Right ventricle myocardium superior (tissue), 1 donor: ENCODE measurements around the gene TMEM253. TPM values are rescaled to one million over a fixed set of nuclear protein-coding genes. Genes with fewer than 3 reads are reported as not detected.

Experiments
- ATAC-seq: fragments of 200-7000 bp; cut with Tn5 transposase; one replicate; pipeline ENCODE4 v1.9.1; 2020; ENCODE audit warnings: mild to moderate bottlenecking; ENCODE audit not compliant: poor library complexity
- DNase-seq: peaks from one replicate; pipeline ENCODE4 v3.0.0-alpha.2; 2020
- intact Hi-C: fragments of 100-400 bp; cut with DNase I; formaldehyde crosslinking; loops from one replicate; pipeline ENCODE4 v1.11.2; 2022
- total RNA-seq: library from RNA; stranded (reverse); fragmentation: NEBNext Ultra II Directional; extraction: Animal tissue kit (Norgen Biotek cat#: 25700); gene quantifications from one replicate; pipeline ENCODE4 v1.2.1, GENCODE V29; 2021
- donor health status: DM: no; HTN: yes; CAD: no; lungs with severe emphysema.

TMEM253 gene
- total RNA-seq, 1 donor from 2014 or later: 0.43 TPM

GRCh38 chr14:21087294-21088091, 13.4 kb upstream of the TMEM253 start:
- DNase-seq (peak; percentile 61), ATAC-seq (peak; percentile 9)
- intact Hi-C loops: no loop called here

- intact Hi-C loops: no loop called here
Observed at GRCh38 chr14:21088687-21089086, 12.2 kb upstream of the TMEM253 start.

GRCh38 chr14:21089271-21089670, 11.6 kb upstream of the TMEM253 start:
- intact Hi-C loops: no loop called here
- no peak for ATAC-seq
- DNase-seq: no peak

More at GRCh38 chr14:21088687-21089086, 12.2 kb upstream of the TMEM253 start:
- ATAC-seq (no peak), DNase-seq (no peak)

- DNase-seq (no peak), ATAC-seq (no peak)
- intact Hi-C loops: no loop called here
Observed at GRCh38 chr14:21089877-21090193, 11.0 kb upstream of the TMEM253 start.

- ATAC-seq (peak; percentile 3), DNase-seq (peak; percentile 70)
- intact Hi-C loops: no loop called here
Observed at GRCh38 chr14:21090194-21090939, 10.5 kb upstream of the TMEM253 start.

GRCh38 chr14:21090940-21091663, 9.8 kb upstream of the TMEM253 start:
- ATAC-seq (no peak), DNase-seq (no peak)
- intact Hi-C loops: no loop called here

- no peak for DNase-seq
Observed at GRCh38 chr14:21091821-21092272, 9.0 kb upstream of the TMEM253 start.

GRCh38 chr14:21092273-21093011, 8.4 kb upstream of the TMEM253 start:
- intact Hi-C loops: no loop called here
- ATAC-seq (peak; percentile 88), DNase-seq (peak; percentile 93)

More at GRCh38 chr14:21091821-21092272, 9.0 kb upstream of the TMEM253 start:
- intact Hi-C loops: no loop called here
- ATAC-seq: no peak

- DNase-seq: no peak
- no peak for ATAC-seq
- intact Hi-C loops: no loop called here
Observed at GRCh38 chr14:21093018-21093417, 7.8 kb upstream of the TMEM253 start.

GRCh38 chr14:21093769-21094681, 6.8 kb upstream of the TMEM253 start:
- DNase-seq: no peak
- no peak for ATAC-seq
- intact Hi-C loops: no loop called here

GRCh38 chr14:21095430-21096205, 5.2 kb upstream of the TMEM253 start:
- DNase-seq (no peak), ATAC-seq (no peak)
- intact Hi-C loops: no loop called here

- no peak for DNase-seq
- ATAC-seq: no peak
- intact Hi-C loops: no loop called here
Observed at GRCh38 chr14:21096438-21096837, 4.4 kb upstream of the TMEM253 start.

- ATAC-seq (no peak), DNase-seq (no peak)
- intact Hi-C loops: no loop called here
Observed at GRCh38 chr14:21096978-21097635, 3.8 kb upstream of the TMEM253 start.

- DNase-seq: peak; percentile 50
- ATAC-seq: peak; percentile 9
- intact Hi-C loops: no loop called here
Observed at GRCh38 chr14:21097636-21098075, 3.2 kb upstream of the TMEM253 start.

- ATAC-seq: peak; percentile 60
- peak; percentile 77 for DNase-seq
- intact Hi-C loops: no loop called here
Observed at GRCh38 chr14:21098076-21098891, 2.6 kb upstream of the TMEM253 start, which contains the start of gene ZNF219. ZNF219 (minus strand) TSS chr14:21098655; CDS start chr14:21093591, 5,064 bp downstream.
